Amniotic epithelial cell (primary cell): Measurements from ENCODE around the gene C4BPA.

Source experiments
- DNase-seq: peaks from one replicate; pipeline ENCODE4 v3.0.0-alpha.2; 2010; ENCODE audit warnings: low read depth

C4BPA gene

DNA sequence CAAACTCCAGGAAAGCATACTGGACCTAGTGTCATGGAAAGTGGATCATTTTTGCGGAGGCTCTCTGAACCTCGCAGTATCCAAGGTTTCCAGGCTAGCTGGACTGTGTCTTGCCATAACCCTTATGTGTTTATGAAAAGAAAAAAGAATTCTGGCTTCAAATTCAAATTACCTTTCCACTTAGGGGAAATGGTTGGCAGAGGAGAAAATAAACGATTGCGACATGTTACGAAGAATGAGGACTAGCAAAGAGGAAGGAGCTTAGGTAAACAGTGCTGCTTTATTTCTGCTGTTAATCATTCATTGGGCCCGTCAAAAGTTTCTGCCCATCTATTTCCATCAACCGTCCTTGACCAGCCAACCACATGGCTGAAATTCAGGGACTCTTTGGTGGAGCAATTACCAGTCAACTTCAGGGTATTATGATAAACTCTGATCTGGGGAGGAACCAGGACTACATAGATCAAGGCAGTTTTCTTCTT, at the start of gene C4BPA:
C4BPA (plus strand) TSS at position 342 of the 482 bp plus-strand sequence. CDS start 8,793 bp downstream, outside the sequence.
- peak; percentile 82 for DNase-seq

DNA sequence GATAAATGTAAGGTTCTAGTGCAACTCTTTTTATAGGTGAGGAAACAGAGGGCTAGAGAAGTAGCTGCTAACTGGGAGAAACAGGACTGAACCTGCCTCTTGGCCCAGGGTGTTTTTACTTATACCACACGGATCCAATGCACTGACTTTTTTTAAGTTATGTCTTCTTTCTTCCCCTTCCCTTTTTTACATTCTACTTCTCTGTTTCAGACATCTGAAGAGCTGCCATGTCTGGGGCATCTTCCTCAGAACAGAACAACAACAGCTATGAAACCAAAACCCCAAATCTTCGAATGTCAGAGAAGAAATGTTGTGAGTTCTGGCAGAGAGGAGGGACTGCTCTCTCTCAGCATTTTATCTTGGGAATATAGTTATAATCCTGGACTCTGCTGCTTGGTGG, 49.5 kb upstream of the C4BPA start:
- no peak for DNase-seq

DNA sequence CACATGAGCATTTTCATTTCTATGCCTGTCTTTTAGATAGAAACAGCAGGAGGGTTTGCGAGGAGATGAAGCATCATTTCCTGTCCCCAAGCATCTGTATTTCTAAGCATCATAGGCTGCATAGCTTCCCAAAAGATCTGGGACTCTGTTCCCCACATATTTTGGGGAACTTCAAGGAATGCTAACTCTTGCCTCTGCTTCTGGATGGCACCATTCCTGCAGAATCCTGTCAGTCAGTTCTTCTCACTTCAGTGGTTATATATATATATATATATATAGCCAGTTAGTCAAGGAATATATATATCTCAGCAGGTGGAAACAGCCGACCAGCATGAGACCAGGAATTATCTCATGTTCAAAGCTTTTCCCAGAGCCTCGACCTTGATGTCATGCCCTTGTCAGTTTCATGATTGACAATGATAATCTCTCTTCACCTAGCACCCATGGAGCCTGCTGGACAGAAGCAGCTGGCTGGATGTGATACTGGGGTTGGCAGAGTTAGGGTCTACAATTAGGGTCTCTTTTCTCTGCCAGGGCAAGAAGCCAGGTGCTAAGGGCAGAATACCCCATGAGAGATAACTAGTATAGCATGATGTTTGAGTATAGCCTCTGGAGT, 48.5 kb upstream of the C4BPA start:
- DNase-seq: no peak

DNA sequence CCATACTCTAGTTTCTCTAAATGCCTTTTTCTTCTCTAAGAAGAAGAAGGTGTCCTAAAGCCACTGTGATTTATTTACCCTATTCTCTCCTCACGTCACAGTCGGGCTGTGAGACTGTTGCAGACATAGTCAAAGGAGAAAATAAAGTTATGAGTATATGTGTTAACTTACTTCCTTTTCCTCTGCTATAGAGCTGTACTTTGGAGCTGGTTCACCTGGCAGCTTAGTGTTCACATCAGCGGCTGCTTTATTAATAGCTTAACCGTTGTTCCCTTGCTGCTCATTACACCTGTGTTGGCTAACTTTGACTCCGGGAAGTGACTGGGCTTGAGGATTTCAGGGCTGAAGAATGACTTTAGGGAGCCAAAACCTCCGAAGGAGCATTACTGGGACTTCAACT, 47.4 kb upstream of the C4BPA start:
- DNase-seq: no peak

GRCh38 chr1:207058252-207058651, 45.8 kb upstream of the C4BPA start:
- no peak for DNase-seq

DNA sequence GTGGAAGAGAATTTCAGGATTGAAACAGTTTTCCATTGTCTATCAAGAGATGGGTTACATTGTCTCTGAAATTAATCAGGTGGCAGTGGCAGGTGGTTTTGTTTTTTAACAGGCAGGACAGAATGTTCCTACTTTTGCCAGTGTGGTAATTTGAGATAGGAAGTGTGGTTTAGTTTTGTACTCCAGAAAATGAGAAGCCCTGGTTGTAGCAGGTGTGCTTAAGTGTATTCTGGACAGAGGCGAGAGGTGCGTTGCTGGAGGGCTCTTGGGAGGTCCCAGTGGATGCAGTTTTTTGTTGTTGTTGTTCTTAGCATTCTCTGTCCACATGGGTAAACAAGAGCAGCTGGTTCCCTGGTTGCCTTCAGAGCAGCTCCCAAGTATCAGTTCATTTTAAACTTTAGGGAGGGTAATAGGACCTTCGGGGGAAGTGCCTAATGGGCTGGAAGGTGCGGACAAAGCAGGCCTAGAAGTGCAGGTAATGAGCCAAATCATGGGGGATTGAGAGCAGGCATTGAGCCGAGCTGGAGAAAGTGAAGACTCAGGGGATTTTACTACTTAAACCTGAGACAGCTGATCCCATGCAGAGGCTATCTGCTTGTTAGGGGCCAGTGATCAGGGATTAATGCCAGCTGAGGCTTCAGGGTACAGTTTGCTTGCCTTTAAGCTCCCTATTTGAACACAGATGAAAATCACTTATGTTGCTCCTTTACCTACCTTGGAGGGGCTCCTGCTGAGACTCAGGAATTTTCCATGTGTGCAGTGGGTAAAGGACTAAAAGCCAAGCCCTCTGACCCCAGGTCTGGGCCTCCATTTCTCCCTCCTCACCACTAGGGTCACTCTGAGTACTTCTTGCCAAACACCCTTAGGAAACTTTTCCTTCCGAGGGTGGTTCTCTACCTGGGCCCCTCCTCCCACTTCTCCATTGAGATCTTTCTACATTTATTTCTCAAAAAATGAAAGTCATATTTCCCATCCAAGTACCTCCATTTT, 44.9 kb upstream of the C4BPA start:
- no peak for DNase-seq

DNA sequence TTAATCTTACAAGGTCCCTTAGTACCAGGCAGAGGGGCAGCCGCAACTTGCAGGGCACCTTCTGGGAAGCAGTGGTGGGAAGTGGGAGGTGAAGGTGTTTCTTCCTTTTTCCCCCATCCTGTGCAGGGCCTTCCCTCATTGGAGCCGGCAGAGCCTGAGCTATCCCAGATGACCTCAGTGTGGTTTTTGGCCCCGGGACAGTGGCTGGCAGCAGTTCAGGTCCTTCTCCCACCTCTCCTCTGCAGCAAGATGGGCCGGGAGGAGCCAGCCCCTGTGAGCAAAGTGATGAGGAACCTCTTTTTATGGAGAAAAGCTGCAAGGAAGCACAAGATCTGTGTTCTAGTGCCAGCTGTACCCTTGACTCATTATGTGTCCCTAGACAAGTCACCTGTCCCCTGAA, 44.2 kb upstream of the C4BPA start:
- DNase-seq: no peak

DNA sequence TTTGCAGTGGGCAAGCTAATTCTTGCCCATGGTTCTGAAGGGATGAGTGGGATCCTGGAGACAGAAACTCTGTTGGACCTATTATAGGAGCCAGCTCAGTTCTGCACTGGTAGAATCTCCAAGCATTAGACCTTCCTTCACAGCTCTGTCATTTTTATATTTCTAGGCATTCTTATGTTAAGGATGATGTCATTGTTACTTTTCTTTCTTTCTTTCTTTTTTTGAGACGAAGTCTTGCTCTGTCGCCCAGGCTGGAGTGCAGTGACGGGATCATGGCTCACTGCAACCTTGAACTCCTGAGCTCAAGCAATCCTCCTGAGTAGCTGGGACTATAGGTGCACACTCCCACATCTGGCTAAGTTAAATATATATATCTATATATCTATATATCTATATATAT, 43.4 kb upstream of the C4BPA start:
- no peak for DNase-seq

DNA sequence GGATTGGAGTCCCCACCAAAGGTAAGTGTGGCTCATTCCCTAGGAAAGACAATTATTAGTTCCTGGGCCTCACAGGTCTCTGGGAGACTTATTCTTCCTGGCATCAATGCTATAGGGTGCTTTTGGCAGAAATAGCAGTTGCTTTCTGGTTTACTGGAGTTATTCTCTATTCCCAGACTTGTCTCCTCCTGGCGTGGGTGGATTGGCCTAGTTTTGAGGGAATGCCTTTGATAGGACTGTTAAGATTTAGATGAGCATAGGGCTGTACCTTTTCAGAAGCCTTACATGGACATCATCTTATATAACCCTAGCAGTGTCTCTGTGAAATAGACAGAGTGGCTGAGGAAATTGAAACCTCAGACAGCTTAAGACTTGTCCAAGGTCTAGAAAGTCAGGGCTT, 42.0 kb upstream of the C4BPA start:
- DNase-seq: no peak

DNA sequence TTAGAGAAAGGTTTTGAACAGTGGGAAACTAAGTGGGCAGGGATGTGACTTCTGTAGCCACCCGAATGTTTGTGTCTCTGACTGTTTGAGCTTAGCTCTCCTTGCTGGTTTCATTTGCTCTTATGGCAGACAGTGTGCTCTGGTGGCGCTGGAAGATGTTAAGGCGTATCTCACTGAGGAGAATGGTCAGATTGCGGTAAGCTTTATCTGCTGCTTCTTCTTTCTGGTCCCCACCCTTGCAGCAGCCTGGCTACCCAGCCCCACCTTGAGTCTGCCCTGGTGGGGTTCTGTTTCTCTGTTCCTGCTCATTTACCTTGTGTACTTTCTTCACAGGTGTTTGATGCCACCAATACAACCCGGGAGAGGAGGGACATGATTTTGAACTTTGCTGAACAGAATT, 41.0 kb upstream of the C4BPA start:
- DNase-seq: no peak

- no peak for DNase-seq
These were observed 39.5 kb upstream of the C4BPA start for GRCh38 chr1:207064561-207064960.

DNA sequence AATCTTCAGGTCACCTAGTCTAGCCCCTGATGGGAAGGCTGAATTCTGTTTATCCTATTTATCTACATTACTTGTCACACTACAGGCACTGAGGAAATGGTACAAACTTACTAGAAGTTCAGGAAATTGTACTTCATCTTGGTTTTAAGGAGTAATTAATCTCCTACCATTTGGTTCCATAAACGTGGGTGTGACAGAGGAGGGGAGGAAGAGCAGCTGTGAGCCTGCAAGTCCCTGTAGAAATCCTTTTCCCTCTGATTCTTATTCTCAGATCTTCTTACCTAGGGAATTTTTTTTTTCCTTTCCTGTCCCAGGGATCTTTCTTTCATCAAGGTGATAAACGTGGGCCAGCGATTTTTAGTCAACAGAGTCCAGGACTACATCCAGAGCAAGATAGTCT, 36.8 kb upstream of the C4BPA start:
- DNase-seq: no peak

DNA sequence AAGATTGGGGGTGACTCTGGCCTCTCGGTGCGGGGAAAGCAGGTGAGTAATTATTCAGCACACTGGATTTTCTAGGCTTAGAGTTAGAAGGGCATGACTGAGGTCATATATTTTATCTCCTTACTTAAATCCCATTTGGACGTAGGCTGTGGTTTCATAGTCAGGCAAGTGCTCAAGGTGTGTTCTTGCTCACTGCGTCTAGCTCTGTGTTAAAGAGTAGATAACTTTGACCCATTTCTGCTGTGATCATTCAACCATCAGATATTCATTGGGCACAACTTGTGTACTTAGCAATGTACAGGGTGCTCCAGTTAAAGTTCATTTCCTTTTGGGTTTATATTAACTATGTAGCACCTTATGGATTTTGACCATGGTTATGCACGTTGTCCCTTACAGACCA, 36.4 kb upstream of the C4BPA start:
- DNase-seq: no peak

DNA sequence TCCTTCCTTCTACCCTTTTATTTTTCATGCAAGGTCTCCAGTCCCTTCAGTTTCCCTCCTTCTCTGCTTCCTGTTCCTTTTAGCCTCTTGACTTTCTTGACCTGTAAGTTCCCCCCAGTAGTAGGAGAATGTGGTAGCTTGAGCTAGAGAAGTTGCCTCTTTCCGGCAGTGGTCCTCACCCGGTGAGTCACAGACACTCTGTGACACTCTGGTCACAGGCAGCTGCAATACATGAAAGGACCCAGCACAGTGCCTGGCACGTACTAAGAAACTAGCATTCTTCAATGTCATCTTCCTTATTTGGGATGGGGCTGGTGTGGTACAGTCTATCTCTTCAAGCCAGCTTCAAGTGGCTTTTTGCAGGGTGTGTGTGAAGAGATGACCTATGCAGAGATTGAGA, 35.0 kb upstream of the C4BPA start:
- DNase-seq: no peak

GRCh38 chr1:207069858-207070506, 34.1 kb upstream of the C4BPA start:
- no peak for DNase-seq

DNA sequence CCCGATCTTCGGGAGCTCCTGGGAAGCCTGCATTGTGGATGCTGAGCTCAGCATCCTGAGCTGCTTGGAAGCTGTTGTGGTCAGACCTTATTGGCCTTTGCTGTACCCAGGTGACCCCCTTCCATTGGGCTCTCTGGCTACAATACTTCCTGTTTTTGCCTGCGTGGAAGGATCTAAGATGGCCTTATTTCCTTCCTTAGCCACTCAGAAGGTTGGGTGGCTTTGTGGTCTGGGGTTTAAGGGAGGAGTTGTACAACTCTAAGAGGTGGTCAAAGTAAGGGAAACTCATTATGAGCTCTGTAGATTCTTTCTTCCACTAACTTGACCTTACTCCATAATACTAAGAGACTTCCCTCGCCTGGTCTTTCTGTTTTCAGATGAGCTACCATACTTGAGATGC, 33.2 kb upstream of the C4BPA start:
- no peak for DNase-seq

GRCh38 chr1:207071426-207071825, 32.6 kb upstream of the C4BPA start:
- no peak for DNase-seq

DNA sequence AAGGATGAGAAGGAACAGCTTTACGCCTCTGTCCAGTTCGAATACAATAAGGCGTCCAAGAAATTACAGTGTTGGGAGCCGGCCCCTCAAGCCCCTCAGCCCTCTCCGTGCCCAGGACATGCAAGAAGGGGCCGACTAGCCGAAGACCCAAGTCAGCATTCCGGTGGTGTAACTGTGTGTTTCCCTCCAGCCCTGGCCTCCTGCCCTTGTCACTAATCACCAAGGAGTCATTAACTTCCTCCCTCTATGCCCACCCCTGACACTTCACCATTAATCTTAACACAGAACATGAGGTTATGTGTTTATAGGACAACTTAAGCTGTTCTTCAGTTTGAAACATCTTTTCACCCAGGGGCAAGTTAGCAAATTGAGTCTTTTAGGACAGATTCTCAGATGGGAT, 31.8 kb upstream of the C4BPA start:
- DNase-seq: no peak

- no peak for DNase-seq
These were observed 29.9 kb upstream of the C4BPA start for GRCh38 chr1:207073906-207074820.

DNA sequence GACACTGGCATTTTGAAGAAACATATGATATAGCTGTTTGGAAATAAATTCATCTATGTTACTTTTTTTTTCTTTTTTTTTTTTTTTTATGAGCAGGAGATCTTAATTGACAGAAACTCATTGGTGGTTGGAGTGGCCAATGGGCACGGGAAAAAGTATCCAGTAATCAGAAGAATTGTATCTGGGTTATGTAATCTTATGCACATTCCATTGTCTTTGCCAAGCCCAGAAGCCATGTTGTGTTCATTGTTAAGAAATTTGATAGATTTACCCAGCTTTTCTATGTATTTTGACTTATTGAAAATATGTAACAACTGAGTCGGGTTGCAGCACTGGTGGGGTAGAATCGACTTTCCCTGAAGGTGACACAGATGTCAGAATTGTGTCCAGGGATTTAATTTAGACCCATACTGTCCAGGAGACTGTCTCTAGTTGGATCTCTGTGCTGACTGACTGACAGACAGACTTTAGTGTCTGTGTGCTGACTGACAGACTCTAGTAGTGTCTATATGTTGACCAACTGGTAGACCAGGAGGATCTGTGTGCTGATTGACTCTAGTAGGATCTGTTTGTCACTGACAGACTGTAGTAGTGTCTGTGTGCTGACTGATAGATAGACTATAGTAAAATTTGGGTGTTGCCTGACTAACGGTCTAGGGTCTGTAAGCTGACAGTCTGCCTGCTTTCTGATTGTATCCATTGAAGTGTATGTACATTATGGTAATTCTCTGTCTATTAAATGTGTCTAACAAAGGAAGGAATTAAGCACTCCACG, 27.7 kb upstream of the C4BPA start:
- no peak for DNase-seq

DNA sequence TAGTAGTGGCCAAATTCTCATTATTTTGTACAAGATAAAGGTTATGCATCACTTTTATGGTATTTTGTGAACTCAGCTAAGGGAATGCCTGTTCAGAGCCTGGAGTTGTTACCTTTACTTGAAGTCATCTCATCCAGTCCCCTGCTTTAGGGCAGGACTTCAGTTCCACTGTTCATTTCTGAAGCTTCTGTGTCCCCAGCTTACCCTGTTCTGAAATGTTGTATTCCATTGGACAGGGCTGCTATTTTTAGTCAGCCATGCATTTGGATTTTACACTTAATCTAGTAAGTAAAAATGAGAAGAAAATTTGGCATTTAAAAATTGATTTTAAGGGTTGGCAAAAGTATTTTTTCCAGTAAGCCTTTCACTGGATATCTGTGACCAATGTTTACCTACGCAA, 27.0 kb upstream of the C4BPA start:
- no peak for DNase-seq
